NCI-H446 treated with DMSO at 0.1 percent for 48 hours (cell line): ENCODE results near the gene DDX60.
A peak's percentile ranks its signal among the peaks of the same experiment; 100 is the strongest.
"Not testable (repeated sequence)": the region's sequence is repeated elsewhere in the genome, so short reads cannot be mapped to it uniquely, and the experiment has no call there.

Experiments used
- DNase-seq: peaks from one replicate; lab custom pipeline; 2025; lab: John Stamatoyannopoulos, UW

Gene DDX60

GRCh38 chr4:168318266-168318895 lies at the start of gene DDX60:
TSS of gene DDX60 (minus strand) at chr4:168318752. CDS start at chr4:168311259, 7,493 bp downstream.
- DNase-seq, result no peak

DNA sequence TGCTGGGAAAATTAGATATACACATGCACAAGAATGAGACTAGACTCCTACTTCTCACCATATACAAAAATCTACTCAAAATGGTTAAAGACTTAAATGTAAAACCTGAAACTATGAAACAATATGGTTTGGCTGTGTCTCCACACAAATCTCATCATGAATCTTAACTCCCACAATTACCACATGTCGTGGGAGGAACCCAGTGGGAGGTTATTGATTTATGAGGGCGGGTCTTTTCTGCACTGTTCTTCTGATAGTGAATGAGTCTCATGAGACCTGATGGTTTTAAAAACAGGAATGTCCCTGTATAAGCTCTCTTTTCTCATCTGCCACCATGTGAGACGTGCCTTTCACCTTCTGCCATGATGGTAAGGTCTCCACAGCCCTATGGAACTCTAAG lies 48.5 kb upstream of the DDX60 start:
- DNase-seq, result no peak

GRCh38 chr4:168362025-168362401 lies 43.5 kb upstream of the DDX60 start:
- DNase-seq, result no peak

- DNase-seq, result no peak
Measured at GRCh38 chr4:168361365-168362024, 42.9 kb upstream of the DDX60 start.

GRCh38 chr4:168360271-168360670 lies 41.7 kb upstream of the DDX60 start:
- no peak for DNase-seq

GRCh38 chr4:168357941-168358340 lies 39.4 kb upstream of the DDX60 start:
- DNase-seq, result no peak

DNA sequence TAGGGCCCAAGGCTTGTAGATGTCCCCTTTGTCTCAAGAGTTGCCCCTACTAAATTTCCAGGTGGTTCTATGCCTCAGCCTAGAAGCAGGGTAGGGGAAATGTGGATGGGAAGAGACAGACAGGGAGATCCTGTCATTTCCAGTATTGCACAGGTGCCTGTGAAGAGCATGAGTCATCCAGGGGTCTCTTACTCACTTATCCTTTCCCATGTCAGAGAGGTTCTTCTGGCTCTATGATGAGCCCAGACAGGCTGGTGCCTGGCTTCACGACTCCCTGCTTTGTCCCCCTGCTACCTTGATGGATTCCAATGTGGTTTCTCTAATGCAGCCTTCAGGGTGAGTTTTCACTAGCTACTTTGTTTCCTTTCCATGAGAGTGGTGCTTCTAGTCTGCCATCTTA lies 35.2 kb upstream of the DDX60 start:
- no peak for DNase-seq

DNA sequence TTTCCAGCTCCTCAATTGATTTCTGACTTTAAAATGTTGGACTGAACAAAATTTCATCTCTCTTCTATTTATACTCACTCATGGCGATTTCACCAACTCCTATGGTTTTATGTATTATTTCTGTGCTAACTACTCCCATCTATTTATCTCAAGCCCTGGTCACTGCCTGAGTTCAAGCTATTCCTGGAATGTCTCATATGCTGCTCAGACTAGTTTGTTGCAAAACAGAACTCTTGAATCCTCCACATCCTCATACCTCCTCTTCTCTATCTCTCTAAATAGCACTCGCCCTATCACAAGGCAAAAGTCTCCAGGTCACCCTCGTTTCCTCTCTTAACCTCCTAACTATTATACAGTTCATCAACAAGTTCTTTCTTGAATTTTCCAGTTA lies 19.0 kb upstream of the DDX60 start:
- no peak for DNase-seq

GRCh38 chr4:168336837-168337549 lies 18.4 kb upstream of the DDX60 start:
- no peak for DNase-seq

- no peak for DNase-seq
Measured at GRCh38 chr4:168335621-168336020, 17.1 kb upstream of the DDX60 start.

DNA sequence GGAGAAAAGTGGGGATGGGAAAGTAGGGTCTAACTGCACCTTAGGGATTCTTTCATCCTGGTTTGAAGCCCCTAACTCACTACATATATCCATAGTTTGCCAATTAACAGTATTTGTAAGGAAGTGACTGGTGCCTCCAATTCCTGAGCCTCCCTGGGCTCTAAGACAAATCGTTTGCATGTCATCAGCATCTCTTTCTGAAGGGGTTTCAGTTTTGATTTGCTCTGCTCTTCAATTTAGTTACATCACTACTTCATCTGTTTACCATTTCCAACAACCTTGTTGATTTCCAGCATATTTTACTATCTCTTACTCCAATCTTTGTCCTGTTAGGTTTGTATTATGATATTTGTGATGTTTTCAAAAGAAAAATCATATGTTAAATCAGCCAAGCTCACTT lies 15.5 kb upstream of the DDX60 start:
- DNase-seq, result no peak

DNA sequence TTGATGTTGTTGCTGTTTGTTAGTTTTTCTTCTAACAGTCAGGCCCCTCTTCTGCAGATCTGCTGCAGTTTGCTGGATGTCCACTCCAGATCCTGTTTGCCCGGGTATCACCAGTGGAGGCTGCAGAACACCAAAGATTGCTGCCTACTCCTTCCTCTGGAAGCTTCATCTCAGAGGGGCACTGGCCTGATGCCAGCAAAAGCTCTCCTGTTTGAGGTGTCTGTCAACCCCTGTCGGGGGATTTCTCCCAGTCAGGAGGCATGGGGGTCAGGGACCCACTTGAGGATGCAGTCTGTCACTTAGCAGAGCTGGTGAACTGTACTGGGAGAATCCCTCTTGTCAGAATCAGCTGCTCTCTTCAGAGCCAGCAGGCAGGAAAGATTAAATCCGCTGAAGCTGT lies 12.0 kb upstream of the DDX60 start:
- DNase-seq, result not testable (repeated sequence)

- no peak for DNase-seq
Measured at GRCh38 chr4:168325591-168325990, 7.0 kb upstream of the DDX60 start.

DNA sequence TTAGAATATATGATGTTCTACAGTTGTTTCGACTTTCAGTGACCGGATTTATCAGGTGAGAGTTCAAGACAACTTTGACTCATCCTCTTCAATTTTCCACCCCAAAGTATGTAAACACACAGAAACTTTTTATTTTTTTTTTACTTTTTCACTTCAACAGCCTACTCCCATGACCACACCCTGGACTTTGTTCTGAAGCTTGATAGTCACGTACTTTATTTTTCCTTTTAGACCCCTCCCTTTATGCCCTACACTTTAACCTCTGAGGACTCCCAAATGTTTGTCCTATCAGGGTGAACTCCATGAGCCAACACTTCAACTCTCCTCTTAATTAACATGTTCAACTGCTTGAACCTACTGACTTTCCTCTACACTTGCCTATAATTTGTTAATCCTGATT lies 2.5 kb upstream of the DDX60 start:
- no peak for DNase-seq

GRCh38 chr4:168319486-168320019 lies 1.0 kb upstream of the DDX60 start:
- no peak for DNase-seq

- no peak for DNase-seq
Measured at GRCh38 chr4:168317621-168318020, 931 bp downstream of the DDX60 start.

- peak; percentile 55 for DNase-seq
Measured at GRCh38 chr4:168309781-168310180, 8.8 kb downstream of the DDX60 start.

GRCh38 chr4:168308912-168309311 lies 9.6 kb downstream of the DDX60 start:
- DNase-seq, result no peak

- DNase-seq, result no peak
Measured at GRCh38 chr4:168306476-168306875, 12.1 kb downstream of the DDX60 start.

DNA sequence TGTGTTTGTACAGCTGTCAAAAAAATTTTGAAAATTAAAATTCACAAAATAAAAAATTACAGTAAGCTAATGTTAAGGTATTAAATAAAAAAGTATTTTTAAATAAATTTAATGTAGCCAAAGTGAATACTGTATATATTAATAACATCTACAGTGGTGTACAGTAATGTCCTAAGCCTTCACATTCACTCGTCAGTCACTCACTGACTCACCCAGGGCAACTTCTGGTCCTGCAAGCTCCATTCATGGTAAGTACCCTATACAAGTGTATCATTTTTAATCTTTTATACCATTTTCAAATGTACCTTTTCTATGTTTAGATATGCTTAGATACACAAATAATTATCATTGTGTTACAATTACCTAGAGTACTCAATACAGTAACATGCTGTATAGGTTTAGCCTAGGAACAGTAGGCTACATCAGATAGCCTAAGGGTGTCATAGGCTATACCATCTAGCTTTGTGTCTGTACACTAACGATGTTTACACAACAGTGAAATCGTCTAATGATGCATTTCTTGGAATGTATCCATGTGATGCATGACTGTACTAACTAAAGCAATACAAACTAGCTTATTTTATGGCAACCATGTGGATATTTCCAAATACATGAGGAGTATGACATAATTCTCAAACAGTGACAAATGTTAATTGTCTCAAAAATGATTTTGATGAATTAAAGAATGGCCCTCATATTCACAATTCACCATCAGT lies 13.7 kb downstream of the DDX60 start:
- peak; percentile 53 for DNase-seq

GRCh38 chr4:168303430-168303829 lies 15.1 kb downstream of the DDX60 start:
- not testable (repeated sequence) for DNase-seq

- no peak for DNase-seq
Measured at GRCh38 chr4:168293386-168293975, 25.1 kb downstream of the DDX60 start.
